H7 (cell line): ENCODE results near the gene IPO11. TPM values are rescaled to one million over a fixed set of nuclear protein-coding genes. Genes with fewer than 3 reads are reported as not detected.

Experiments used
- DNase-seq: peaks from one replicate; pipeline ENCODE4 v3.0.0; 2012
- H3K27me3 ChIP-seq: 2 replicates; pipeline ENCODE4 v1.6.0; 2011; ENCODE audit warnings: mild to moderate bottlenecking, low read length; ENCODE audit not compliant: control insufficient read depth, insufficient read depth
- H3K36me3 ChIP-seq: replicated peaks from 2 replicates; pipeline ENCODE4 v1.5.1; 2011; ENCODE audit warnings: low read length; ENCODE audit not compliant: control insufficient read depth, insufficient read depth
- H3K4me3 ChIP-seq: 2 replicates; pipeline ENCODE4 v1.5.1; 2011; ENCODE audit warnings: low read depth, mild to moderate bottlenecking, control low read depth, low read length, moderate library complexity; ENCODE audit not compliant: insufficient read depth
- total RNA-seq: library from RNA; depleted of rRNA; stranded (reverse); fragments of >200 nt; shearing (Covaris generic); gene quantifications from 2 replicates; pipeline ENCODE4 v1.2.3, GENCODE V29; 2014; rRNA removed

Gene IPO11
- 32.9 and 34.0 TPM in 2 replicates for total RNA-seq

GRCh38 chr5:62412549-62413329, at the start of gene IPO11:
TSS of gene IPO11 (plus strand) at chr5:62412763. CDS start at chr5:62437280, 24,517 bp downstream.
- Histone ChIP-seq H3K27me3 (no peaks in the 10 kb centered on the region), H3K4me3 (peak within 1 kb of the TSS; percentile 86), H3K36me3 (no peaks in the 10 kb centered on the region)
- peak; percentile 94 for DNase-seq

GRCh38 chr5:62369039-62369438, 43.5 kb upstream of the IPO11 start:
- no peak overlapping the region for H3K4me3 ChIP-seq
- no peaks in the 10 kb centered on the region for H3K27me3 ChIP-seq
- DNase-seq, result no peak
- peaks cover 10% of the 10 kb centered on the region for H3K36me3 ChIP-seq

- Histone ChIP-seq H3K27me3 (no peaks in the 10 kb centered on the region), H3K36me3 (peaks cover 16% of the 10 kb centered on the region), H3K4me3 (no peak overlapping the region)
- DNase-seq, result no peak
Measured at GRCh38 chr5:62371409-62371808, 41.2 kb upstream of the IPO11 start.

- Histone ChIP-seq H3K36me3 (peaks cover 16% of the 10 kb centered on the region), H3K4me3 (no peak overlapping the region), H3K27me3 (no peaks in the 10 kb centered on the region)
- DNase-seq, result no peak
Measured at GRCh38 chr5:62372600-62372999, 40.0 kb upstream of the IPO11 start.

GRCh38 chr5:62373382-62373781, 39.2 kb upstream of the IPO11 start:
- Histone ChIP-seq H3K36me3 (peaks cover 21% of the 10 kb centered on the region), H3K27me3 (no peaks in the 10 kb centered on the region), H3K4me3 (no peak overlapping the region)
- no peak for DNase-seq

GRCh38 chr5:62374090-62374489, 38.5 kb upstream of the IPO11 start:
- Histone ChIP-seq H3K27me3 (no peaks in the 10 kb centered on the region), H3K4me3 (no peak overlapping the region), H3K36me3 (peaks cover 24% of the 10 kb centered on the region)
- DNase-seq, result no peak

GRCh38 chr5:62375627-62376026, 36.9 kb upstream of the IPO11 start:
- Histone ChIP-seq H3K36me3 (peaks cover 23% of the 10 kb centered on the region), H3K27me3 (no peaks in the 10 kb centered on the region), H3K4me3 (no peak overlapping the region)
- DNase-seq, result no peak

- DNase-seq, result no peak
- Histone ChIP-seq H3K27me3 (no peaks in the 10 kb centered on the region), H3K4me3 (no peak overlapping the region), H3K36me3 (peaks cover 23% of the 10 kb centered on the region)
Measured at GRCh38 chr5:62376064-62376463, 36.5 kb upstream of the IPO11 start.

- no peak for DNase-seq
- H3K4me3 ChIP-seq, result no peak overlapping the region
- no peaks in the 10 kb centered on the region for H3K27me3 ChIP-seq
- H3K36me3 ChIP-seq, result peaks cover 16% of the 10 kb centered on the region
Measured at GRCh38 chr5:62385131-62385530, 27.4 kb upstream of the IPO11 start.

GRCh38 chr5:62385816-62386400, 26.7 kb upstream of the IPO11 start:
- H3K27me3 ChIP-seq, result no peaks in the 10 kb centered on the region
- H3K36me3 ChIP-seq, result peaks cover 16% of the 10 kb centered on the region
- DNase-seq, result no peak
- no peak overlapping the region for H3K4me3 ChIP-seq

- no peak overlapping the region for H3K4me3 ChIP-seq
- no peak for DNase-seq
- H3K27me3 ChIP-seq, result no peaks in the 10 kb centered on the region
- H3K36me3 ChIP-seq, result peaks cover 13% of the 10 kb centered on the region
Measured at GRCh38 chr5:62386824-62387223, 25.7 kb upstream of the IPO11 start.

- H3K36me3 ChIP-seq, result peaks cover 6% of the 10 kb centered on the region
- no peak for DNase-seq
- no peaks in the 10 kb centered on the region for H3K27me3 ChIP-seq
- H3K4me3 ChIP-seq, result no peak overlapping the region
Measured at GRCh38 chr5:62395210-62395950, 17.2 kb upstream of the IPO11 start.

- H3K4me3 ChIP-seq, result peak within 1 kb of the TSS; percentile 96
- DNase-seq, result peak; percentile 95
- no peaks in the 10 kb centered on the region for H3K27me3 ChIP-seq
- no peaks in the 10 kb centered on the region; the same call in 1 of the 2 replicates for H3K36me3 ChIP-seq
Measured at GRCh38 chr5:62403411-62404250, 8.9 kb upstream of the IPO11 start, which contains the start of gene DIMT1. TSS of gene DIMT1 (minus strand) at chr5:62403905. CDS start at chr5:62403772, 133 bp downstream.

- Histone ChIP-seq H3K4me3 (peak overlapping the region; percentile 86), H3K36me3 (no peaks in the 10 kb centered on the region), H3K27me3 (no peaks in the 10 kb centered on the region)
- DNase-seq, result no peak
Measured at GRCh38 chr5:62413711-62414110, 1.1 kb downstream of the IPO11 start.
